GM12874 (cell line): ENCODE measurements around the gene MDM2.

Source experiments
- TF ChIP-seq, protein P1 (sequence below): IDR thresholded peaks from 2 replicates; pipeline ENCODE4 v1.5.1; 2011; ENCODE audit warnings: low read depth, mild to moderate bottlenecking, control low read depth, low read length, moderate library complexity; ENCODE audit not compliant: insufficient read depth

The MDM2 gene

DNA sequence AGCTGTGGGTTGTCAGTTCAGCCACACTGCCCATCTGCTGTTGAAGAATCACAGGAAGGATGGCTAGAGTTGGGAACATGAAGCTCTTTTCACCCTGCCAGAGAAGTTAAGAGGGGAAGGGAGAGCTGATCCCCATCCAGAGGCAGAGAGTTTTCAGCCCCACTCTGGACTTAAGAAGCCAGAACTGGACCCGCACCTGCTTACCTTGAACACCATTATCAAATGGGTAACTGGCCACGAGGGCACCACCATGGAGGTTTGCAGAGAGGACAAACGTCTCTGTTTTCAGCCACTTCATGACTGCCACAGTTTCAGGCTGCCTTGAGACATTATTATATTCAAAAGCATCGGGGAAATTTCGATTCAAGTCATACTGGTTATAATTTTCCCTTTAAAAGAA lies 62.0 kb downstream of the MDM2 start:
- TF ChIP-seq, protein P1, sequence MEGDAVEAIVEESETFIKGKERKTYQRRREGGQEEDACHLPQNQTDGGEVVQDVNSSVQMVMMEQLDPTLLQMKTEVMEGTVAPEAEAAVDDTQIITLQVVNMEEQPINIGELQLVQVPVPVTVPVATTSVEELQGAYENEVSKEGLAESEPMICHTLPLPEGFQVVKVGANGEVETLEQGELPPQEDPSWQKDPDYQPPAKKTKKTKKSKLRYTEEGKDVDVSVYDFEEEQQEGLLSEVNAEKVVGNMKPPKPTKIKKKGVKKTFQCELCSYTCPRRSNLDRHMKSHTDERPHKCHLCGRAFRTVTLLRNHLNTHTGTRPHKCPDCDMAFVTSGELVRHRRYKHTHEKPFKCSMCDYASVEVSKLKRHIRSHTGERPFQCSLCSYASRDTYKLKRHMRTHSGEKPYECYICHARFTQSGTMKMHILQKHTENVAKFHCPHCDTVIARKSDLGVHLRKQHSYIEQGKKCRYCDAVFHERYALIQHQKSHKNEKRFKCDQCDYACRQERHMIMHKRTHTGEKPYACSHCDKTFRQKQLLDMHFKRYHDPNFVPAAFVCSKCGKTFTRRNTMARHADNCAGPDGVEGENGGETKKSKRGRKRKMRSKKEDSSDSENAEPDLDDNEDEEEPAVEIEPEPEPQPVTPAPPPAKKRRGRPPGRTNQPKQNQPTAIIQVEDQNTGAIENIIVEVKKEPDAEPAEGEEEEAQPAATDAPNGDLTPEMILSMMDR: no peak

DNA sequence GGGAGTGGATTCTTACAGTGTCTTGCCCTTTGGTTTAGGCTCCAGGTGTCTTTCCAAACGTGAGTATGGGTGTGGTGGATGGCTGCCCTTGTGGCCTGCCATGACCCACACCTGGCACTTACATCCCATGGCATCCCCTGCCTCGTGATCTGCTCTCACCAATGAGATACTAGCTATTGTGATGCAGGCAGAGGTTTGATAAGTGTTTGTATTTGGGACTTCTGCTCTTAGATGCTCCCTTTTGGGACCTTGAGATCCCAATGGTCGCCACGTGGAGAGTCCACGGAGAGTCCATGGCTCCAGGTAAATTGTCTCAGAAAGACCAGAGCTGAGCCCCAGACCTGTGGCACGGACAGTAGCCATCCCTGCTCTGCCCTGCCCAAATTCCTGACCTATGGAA lies 62.5 kb downstream of the MDM2 start:
- TF ChIP-seq, protein P1: no peak

DNA sequence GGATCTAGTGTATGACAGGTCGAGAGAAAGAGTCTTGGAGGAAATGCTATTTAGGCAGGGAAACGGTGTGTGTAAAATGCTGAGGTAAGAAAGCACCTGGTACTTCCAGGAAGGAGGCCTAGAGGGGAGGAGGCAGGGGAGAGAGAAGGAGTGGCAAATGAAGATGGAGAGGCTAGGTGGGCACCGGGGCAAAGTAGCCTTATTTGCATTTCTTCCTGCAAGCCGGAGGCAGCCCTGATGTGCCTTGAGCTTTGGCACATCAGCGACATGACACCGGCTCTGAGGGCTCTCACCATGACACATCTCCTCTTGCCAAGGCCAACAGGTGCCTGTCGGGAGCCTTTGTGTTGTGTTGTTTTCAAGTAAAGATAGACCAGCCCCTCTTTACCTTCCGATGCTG lies 63.4 kb downstream of the MDM2 start:
- TF ChIP-seq, protein P1: no peak

DNA sequence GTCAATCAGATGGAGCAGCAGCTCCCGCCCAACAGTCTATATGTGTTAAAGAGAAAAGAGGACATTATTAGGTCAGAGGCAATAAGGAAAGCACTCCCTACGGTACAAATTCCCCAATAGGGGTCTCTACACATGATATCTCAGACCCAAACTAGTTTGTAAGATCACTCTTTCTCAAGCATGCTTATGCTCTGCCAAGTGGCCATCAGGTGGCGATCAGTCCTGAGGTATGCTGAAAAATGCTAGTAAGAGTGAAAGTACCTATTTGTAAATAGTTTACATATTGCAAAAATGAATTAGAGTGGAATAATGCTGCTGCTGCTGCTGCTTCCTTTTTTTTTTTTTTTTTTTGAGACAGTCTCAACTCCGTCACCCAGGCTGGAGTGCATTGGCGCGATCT lies 63.9 kb downstream of the MDM2 start:
- TF ChIP-seq, protein P1: peak; percentile 44; the same call in 1 of the 2 replicates

DNA sequence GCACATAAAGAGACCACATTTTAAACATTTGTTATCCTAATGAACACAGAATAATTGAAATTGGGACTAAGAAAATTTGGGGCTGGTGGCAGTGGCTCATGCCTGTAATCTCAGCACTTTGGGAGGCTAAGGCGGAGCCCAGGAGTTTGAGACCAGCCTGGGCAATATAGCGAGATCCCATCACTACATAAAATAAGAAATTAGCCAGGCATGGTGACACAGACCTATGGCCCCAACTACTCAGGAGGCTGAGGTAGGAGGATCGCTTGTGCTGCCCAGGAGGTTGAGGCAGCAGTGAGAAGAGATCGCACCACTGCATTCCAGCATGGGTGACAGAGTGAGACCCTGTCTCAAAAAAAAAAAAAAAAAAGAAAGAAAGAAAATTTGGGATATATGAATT lies 65.3 kb downstream of the MDM2 start:
- TF ChIP-seq, protein P1: no peak

DNA sequence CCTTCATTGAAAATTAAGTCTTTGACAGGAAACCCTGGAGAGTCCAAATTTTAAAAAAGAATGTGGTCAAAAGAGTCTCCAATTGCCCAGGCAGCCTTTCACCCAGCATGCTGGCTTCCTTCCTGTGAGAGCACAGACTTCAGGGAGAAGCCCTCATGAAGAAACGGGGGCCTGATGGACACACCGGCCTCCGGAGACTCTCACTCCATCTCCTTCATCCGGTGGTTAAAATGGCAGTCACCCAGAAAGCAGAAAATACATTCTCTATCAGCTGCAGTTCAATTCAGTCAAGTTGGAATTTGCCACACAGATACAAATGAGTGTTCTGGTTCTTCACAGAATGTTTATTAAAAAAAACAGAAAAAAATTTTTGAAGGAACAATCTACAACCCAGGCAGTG lies 68.5 kb downstream of the MDM2 start:
- TF ChIP-seq, protein P1: no peak

DNA sequence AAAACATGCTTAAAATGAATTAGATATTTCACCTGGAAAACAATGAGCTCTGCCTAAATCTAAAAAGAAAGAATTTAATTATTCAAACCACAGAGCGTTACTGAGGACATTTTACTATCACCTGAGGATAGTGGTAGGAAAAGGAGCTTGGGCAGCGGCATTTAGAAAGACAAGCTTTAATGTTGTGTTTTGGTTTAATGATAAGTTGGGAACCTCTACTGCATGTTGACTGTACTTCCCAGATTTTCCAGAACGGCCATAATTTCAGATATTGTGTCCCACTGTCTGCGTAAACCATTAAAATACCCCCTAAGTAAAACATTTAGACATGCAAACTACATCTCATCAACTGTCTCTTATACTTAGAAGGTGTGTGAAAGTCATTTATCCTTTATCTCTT lies 69.6 kb downstream of the MDM2 start:
- TF ChIP-seq, protein P1: no peak

DNA sequence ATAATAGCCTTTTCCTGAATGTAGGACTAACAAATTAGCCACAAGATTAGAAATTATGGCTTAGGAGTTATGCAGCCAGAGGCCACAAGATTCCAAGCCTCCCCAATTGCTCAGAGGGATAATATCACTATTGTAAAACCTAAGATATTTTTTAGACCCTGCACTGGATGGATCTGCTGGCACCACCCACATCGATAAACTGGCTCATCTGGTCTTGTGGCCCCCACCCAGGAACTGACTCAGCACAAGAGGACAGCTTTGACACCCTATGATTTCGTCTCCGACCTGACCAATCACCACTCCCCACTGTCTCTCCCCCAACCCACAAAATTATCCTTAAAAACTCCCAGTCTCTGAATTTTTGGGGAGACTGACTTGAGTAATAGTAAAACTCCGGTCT lies 70.3 kb downstream of the MDM2 start:
- TF ChIP-seq, protein P1: no peak
